HepG2 (cell line): ENCODE results near the gene ATPAF1. TPM values are rescaled to one million over a fixed set of nuclear protein-coding genes. Genes with fewer than 3 reads are reported as not detected.

Experiments used
- ATF2 ChIP-seq: sonication (generic); formaldehyde crosslinking; IDR thresholded peaks from 2 replicates; pipeline ENCODE4 v1.4.0; 2020; ENCODE audit warnings: missing genetic modification reagents
- CBX1 ChIP-seq: IDR thresholded peaks from one replicate; pipeline ENCODE4 v1.6.1; 2016; ENCODE audit warnings: antibody characterized with exemption, low read depth
- CHD2 ChIP-seq: IDR thresholded peaks from 2 replicates; pipeline ENCODE4 v1.6.1; 2011; ENCODE audit warnings: low read depth, low read length, improper control_type of control experiment
- EEA1 ChIP-seq: sonication (generic); formaldehyde crosslinking; IDR thresholded peaks from 2 replicates; pipeline ENCODE4 v1.5.1; 2020; ENCODE audit warnings: mild to moderate bottlenecking, missing genetic modification reagents, borderline replicate concordance
- HNRNPUL1 ChIP-seq: fragments of 200-400 bp; formaldehyde crosslinking; IDR thresholded peaks from 2 replicates; pipeline ENCODE4 v1.6.1; 2017; ENCODE audit warnings: low read depth, mild to moderate bottlenecking, low read length, moderate library complexity
- HOXA5 ChIP-seq: sonication (generic); formaldehyde crosslinking; IDR thresholded peaks from 2 replicates; pipeline ENCODE4 v1.4.0; 2020; ENCODE audit warnings: missing genetic modification reagents
- KMT2B ChIP-seq: IDR thresholded peaks from 2 replicates; pipeline ENCODE4 v1.6.1; 2016; ENCODE audit warnings: missing genetic modification reagents, missing compliant biosample characterization
- NFKBIZ ChIP-seq: IDR thresholded peaks from 2 replicates; pipeline ENCODE4 v1.6.1; 2018; ENCODE audit warnings: missing genetic modification reagents, missing compliant biosample characterization
- NFYC ChIP-seq: IDR thresholded peaks from 2 replicates; pipeline ENCODE4 v1.6.1; 2016; ENCODE audit warnings: missing genetic modification reagents, missing compliant biosample characterization
- NR0B2 ChIP-seq: sonication (generic); formaldehyde crosslinking; IDR thresholded peaks from 2 replicates; pipeline ENCODE4 v1.4.0; 2020; ENCODE audit warnings: mild to moderate bottlenecking, missing genetic modification reagents
- PHF8 ChIP-seq: sonication (generic); formaldehyde crosslinking; IDR thresholded peaks from 2 replicates; pipeline ENCODE4 v1.5.0; 2020; ENCODE audit warnings: missing genetic modification reagents
- REXO4 ChIP-seq: sonication (generic); formaldehyde crosslinking; IDR thresholded peaks from 2 replicates; pipeline ENCODE4 v1.8.0; 2022; ENCODE audit warnings: missing genetic modification reagents, mild to moderate bottlenecking, borderline replicate concordance
- RXRB ChIP-seq: IDR thresholded peaks from 2 replicates; pipeline ENCODE4 v1.6.1; 2016; ENCODE audit warnings: borderline replicate concordance, missing genetic modification reagents, missing compliant biosample characterization
- SAP130 ChIP-seq: IDR thresholded peaks from 2 replicates; pipeline ENCODE4 v1.6.1; 2016; ENCODE audit warnings: low read depth
- TBX3 ChIP-seq: fragments of 450-650 bp; IDR thresholded peaks from 2 replicates; pipeline ENCODE4 v1.6.1; 2017; ENCODE audit warnings: antibody characterized with exemption, mild to moderate bottlenecking, inconsistent platforms, borderline replicate concordance
- TERF1 ChIP-seq: sonication (generic); formaldehyde crosslinking; IDR thresholded peaks from 2 replicates; pipeline ENCODE4 v1.8.0; 2022; ENCODE audit warnings: mild to moderate bottlenecking, missing genetic modification reagents, moderate library complexity
- ZBTB21 ChIP-seq: sonication (generic); formaldehyde crosslinking; IDR thresholded peaks from 2 replicates; pipeline ENCODE4 v1.4.0; 2020; ENCODE audit warnings: missing genetic modification reagents
- ZBTB33 ChIP-seq: sonication (generic); formaldehyde crosslinking; IDR thresholded peaks from 2 replicates; pipeline ENCODE4 v1.4.0; 2020; ENCODE audit warnings: missing genetic modification reagents
- ZKSCAN1 ChIP-seq: fragments of 150-350 bp; IDR thresholded peaks from 2 replicates; pipeline ENCODE4 v1.6.1; 2014; ENCODE audit warnings: low read length
- ZNF207 ChIP-seq: fragments of 450-650 bp; IDR thresholded peaks from 2 replicates; pipeline ENCODE4 v1.6.1; 2016; ENCODE audit warnings: antibody characterized with exemption, borderline replicate concordance
- ZNF280B ChIP-seq: sonication (generic); formaldehyde crosslinking; IDR thresholded peaks from 2 replicates; pipeline ENCODE4 v1.5.0; 2020; ENCODE audit warnings: missing genetic modification reagents, mild to moderate bottlenecking, borderline replicate concordance
- ZNF33B ChIP-seq: sonication (generic); formaldehyde crosslinking; IDR thresholded peaks from 2 replicates; pipeline ENCODE4 v1.5.1; 2020; ENCODE audit warnings: mild to moderate bottlenecking, missing genetic modification reagents
- ZNF34 ChIP-seq: sonication (generic); formaldehyde crosslinking; IDR thresholded peaks from 2 replicates; pipeline ENCODE4 v1.4.0; 2020; ENCODE audit warnings: mild to moderate bottlenecking, missing genetic modification reagents, borderline replicate concordance
- ZNF564 ChIP-seq: sonication (generic); formaldehyde crosslinking; IDR thresholded peaks from 2 replicates; pipeline ENCODE4 v1.8.1; 2023; ENCODE audit warnings: mild to moderate bottlenecking, missing genetic modification reagents
- ZNF619 ChIP-seq: sonication (generic); formaldehyde crosslinking; IDR thresholded peaks from 2 replicates; pipeline ENCODE4 v1.4.0; 2020; ENCODE audit warnings: mild to moderate bottlenecking, missing genetic modification reagents
- polyA plus RNA-seq, 8 experiments: library from polyadenylated mRNA; depleted of rRNA in 3 of 8; stranded (reverse) in 7 of 8; unstranded in 1 of 8; fragments of >200 nt; fragmentation: Illumina TruSeq in 4 of 8; extraction: Trizol in 4 of 8; gene quantifications; 2 replicates each; pipeline versions ENCODE4 v1.2.1 to v1.2.3, GENCODE V29; 2011 to 2016; ENCODE audit warnings: low read depth in 4 of 8, missing spikeins in 1 of 8, mixed read lengths in 1 of 8; ENCODE audit not compliant: insufficient read depth in 1 of 8
- total RNA-seq, 5 experiments: library from RNA; depleted of rRNA; stranded (reverse); fragments of >200 nt; fragmentation: Illumina TruSeq; extraction: Trizol; gene quantifications; 2 replicates each; pipeline ENCODE4 v1.2.3, GENCODE V29; 2016; ENCODE audit warnings: low read depth in 1 of 5

The ATPAF1 gene
- total and polyA plus RNA-seq, 2 of the 13 experiments (the other 11 are each of a cell fraction or from before 2014, with no cell fraction given): 66.6 to 76.7 TPM

GRCh38 chr1:46603858-46604549 is 64.2 kb downstream of the ATPAF1 start, which contains the start of gene MKNK1 (continued):
- 0 out of 2 replicates have a peak, but pooled peaks have one; percentile 65 for TF ChIP-seq ZNF280B (CRISPR knock-in tag)
- TF ChIP-seq TERF1 (CRISPR knock-in tag): no peak
- TF ChIP-seq NR0B2: no peak
- TF ChIP-seq CBX1: no peak
- TF ChIP-seq SAP130 (CRISPR knock-in tag): peak; percentile 93
- no peak for TF ChIP-seq ZNF34 (CRISPR knock-in tag)
- TF ChIP-seq PHF8 (CRISPR knock-in tag): peak; percentile 95
- no peak for TF ChIP-seq TBX3
- 0 out of 2 replicates have a peak, but pooled peaks have one; percentile 41 for TF ChIP-seq ZNF33B (CRISPR knock-in tag)
- TF ChIP-seq CHD2: no peak
- TF ChIP-seq KMT2B: peak; percentile 83
- no peak for TF ChIP-seq ZKSCAN1
- TF ChIP-seq RXRB: peak; percentile 62
- no peak for TF ChIP-seq ZBTB21 (CRISPR knock-in tag)
- TF ChIP-seq HOXA5 (CRISPR knock-in tag): peak; percentile 59; the same call in 1 of the 2 replicates
- no peak for TF ChIP-seq ATF2 (CRISPR knock-in tag)
- 0 out of 2 replicates have a peak, but pooled peaks have one; percentile 65 for TF ChIP-seq EEA1
- TF ChIP-seq ZBTB33: no peak
- no peak for TF ChIP-seq NFYC (CRISPR knock-in tag)
- no peak for TF ChIP-seq HNRNPUL1
- no peak for TF ChIP-seq REXO4 (CRISPR knock-in tag)
- TF ChIP-seq ZNF619: 0 out of 2 replicates have a peak, but pooled peaks have one; percentile 62
- no peak for TF ChIP-seq ZNF207
- TF ChIP-seq NFKBIZ (CRISPR knock-in tag): no peak
- TF ChIP-seq ZNF564: peak; percentile 59; the same call in 1 of the 2 replicates
